ENCODE results near the gene GPR151.
"Not testable (repeated sequence)": the region's sequence is repeated elsewhere in the genome, so short reads cannot be mapped to it uniquely, and the experiment has no call there.

GPR151 gene

DNA sequence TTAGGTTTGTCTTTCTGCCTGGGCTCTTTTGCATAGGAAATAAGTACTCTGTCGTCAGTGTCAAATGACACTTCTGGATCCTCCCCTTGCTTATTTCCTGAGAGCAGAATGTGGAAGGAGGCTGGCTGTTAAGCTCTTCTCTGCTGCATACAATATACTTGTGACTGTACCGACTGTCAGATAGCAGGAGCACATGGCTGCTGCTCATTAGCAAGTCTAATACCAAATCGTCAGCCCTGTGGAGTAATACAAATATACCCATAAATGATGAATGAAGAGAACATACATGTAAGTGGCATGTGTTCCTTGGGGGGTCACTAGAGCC lies at the start of gene GPR151:
Gene GPR151, minus strand, starts transcription at position 40 of the 325 bp plus-strand sequence. CDS start 77 bp downstream, outside the sequence.
- no peak for DNase-seq

DNA sequence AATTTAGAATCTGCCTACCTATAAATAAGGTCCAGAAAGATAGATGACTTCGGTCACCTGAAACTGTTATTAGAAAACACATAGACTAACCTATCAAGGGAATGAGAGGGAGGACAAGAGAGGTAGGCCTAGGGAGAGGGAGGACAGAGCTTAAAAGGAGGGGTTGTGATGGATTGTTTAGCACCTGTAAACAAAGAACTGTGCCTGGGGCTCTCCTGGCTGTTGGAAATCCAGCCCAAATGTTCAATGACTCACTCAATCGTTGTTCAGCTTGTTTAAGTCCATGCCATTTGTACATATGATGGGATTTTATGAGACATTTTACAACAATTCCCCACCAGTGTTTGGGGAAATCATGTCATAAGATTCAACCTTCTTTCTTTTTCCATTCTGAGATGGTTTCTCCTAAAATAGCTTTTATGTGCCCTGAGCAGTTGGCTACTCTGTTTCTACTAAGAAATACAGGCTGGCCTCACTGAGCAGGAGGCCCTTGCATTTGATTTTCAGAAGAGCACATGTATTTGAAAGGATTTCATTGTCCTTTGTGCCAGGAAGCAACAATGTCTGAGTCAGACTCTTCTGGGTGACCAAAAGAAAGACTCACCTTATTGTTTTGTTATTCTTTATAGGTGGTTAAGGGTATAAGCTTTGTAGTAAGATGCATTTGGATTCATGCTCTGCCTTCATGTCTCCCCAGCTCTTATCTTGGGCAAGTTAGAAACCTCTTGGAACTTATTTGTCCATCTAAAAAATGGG lies 48.2 kb upstream of the GPR151 start:
- no peak for DNase-seq

DNA sequence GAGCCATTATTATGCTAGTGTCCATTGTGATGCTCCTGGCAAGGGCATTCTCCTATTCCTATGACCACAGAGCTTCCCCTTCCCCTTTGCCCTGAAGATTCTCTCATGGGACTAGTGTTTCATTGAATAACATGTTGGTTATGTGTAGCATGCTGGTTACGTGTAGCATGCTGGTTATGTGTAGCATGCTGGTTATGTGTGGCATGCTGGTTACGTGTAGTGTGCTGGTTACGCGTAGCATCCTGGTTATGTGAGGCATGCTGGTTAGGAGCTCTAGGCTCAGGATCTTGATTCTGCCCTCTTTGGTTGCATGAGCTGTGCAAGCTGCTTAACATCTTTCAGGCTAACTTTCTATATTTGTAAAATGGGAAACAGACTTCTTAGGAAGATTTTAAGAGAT lies 46.5 kb upstream of the GPR151 start:
- no peak for DNase-seq

DNA sequence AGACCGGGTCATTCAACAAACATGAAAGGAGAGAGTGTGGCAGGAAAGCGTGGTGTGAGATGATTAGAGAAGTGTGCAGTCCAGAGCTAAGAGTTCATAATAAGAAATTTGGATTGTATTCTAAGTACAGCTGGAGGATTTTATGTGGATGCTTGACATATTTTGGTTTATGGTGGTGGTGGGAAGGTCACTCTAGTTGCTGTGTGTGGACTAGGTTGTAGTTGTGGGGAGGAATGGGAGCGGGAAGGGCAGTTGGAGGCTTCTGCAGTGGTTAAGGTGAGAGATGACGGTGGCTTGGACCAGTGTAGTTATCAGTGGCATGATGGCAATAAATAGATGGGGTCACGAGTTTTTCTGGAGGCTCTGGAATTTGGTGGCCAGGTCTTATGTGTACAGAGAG lies 45.7 kb upstream of the GPR151 start:
- no peak for DNase-seq

DNA sequence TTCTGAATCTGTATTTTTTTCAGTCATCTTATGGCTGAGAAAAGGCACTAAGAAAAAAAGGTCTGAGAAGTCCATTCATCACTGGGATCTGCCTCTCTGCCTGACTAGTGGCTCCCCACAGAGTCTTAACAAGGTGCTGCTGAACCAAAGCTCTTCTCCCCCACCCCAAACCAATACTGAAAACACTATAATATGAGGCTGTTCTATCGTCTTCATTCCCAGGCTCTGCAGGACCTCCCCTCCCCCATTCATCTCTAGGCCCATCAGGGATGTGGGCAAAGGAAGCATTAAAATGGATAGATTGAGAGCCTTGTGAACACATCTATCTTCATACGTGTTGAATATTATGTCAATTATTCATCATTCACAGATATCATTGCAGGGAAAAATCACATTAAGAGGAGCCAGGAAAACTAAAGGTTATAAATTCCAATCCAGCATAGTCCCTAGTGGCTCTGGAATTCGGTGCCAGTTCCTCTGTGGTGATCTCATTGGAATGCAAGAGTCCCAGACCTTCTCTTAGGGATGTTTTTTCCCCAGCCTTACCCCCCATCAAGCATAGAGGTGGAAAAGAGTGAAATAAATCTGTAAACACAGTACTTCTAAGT lies 44.3 kb upstream of the GPR151 start:
- no peak for DNase-seq

DNA sequence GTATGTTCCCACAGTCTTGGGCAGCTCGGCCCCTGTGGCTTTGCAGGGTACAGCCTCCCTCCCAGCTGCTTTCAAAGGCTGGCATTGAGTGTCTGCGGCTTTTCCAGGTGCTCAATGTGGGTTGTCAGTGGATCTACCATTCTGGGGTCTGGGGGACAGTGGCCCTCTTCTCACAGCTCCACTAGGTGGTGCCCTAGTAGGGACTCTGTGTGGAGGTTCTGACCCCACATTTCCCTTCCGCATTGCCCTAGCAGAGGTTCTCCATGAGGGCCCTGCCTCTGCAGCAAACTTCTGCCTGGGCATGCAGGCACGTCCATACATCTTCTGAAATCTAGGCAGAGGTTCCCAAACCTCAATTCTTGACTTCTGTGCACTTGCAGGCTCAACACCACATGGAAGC lies 40.9 kb upstream of the GPR151 start:
- DNase-seq, result not testable (repeated sequence)

DNA sequence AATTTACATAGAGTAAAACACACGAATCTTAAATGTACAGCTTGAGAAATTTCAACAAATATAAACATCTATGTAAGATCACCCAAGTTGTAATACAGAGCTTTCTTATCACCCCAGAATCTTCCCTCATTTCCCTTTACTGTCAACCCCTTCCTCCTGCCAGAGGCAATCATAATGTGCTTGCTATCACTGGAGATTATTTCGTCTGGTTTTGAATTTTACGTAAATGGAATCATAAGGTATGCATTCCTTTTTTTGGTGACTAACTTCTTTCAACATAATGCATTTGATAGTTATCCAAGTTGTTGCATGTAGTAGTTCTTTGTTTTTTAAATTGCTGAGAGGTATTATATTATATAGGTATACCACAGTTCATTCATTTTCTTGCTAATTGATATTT lies 37.5 kb upstream of the GPR151 start:
- no peak for DNase-seq

DNA sequence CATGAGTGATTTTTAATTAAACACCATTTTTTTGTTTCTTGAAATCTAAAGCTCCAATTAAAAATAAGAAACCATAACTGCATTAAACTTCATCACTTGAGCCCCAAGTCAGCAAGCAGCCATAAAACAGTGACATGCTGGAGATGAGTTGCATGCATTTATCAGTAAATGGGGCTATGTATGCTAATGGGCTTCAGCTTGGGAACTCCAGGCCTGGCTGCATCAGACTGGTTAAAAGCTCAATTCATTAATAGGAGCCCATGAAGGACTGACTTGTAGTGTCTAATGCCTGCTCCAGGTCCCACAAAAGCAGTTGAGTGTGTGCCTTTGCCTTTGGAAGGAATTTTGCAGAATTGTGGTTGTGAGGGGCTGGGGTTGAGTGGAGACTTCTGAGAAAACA lies 33.6 kb upstream of the GPR151 start:
- DNase-seq, result no peak

DNA sequence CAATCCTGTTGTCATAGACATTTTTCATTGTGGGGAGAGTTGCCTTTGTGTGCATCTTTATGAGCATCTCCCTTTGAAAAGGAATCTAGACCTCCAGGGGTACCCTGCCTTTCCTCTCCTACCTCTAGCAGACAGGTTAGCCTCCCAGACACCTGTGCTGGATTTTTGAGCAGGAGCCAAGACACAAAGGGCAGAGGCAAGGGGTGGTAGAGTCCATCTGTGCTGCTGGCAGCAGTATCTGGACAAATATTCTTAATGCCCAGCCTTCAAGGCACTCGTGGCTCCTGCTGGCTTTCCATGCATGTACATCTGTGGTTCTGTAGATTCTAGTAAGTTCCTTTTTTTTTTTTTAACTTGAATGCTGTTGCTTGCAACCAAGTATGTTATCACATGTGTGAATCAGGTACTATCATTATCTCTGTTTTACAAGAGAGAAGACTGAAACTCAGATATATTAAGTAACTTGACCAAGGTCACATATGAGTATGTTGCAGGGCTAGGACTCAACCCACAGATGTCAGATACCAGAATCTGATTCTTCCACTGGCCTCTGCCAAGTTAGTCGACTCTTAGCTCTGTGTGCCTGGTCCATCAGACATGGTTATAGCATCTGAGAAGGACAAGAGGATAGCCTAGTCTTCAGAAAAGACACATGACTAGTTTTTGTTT lies 32.9 kb upstream of the GPR151 start:
- peak; percentile 41 for DNase-seq

DNA sequence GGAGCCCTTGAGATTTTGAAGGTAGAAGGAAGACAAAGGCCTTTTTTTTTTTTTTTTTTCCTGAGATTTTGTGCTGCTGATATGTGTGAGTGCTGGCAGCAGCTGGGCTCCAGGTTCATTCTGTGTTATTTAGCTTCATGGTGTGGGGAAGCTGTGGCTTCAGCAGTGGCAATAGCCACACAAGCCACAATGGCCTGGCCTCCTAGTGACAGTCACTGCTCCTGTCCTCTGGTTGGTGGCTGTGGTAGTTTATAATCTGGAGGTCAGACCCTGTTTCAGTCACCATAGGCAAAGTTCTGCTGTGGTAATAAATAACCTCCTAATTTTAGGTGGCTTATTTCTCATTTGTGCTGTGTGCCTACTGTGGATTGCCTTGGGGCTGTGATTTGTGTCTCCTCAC lies 28.2 kb upstream of the GPR151 start:
- no peak for DNase-seq

DNA sequence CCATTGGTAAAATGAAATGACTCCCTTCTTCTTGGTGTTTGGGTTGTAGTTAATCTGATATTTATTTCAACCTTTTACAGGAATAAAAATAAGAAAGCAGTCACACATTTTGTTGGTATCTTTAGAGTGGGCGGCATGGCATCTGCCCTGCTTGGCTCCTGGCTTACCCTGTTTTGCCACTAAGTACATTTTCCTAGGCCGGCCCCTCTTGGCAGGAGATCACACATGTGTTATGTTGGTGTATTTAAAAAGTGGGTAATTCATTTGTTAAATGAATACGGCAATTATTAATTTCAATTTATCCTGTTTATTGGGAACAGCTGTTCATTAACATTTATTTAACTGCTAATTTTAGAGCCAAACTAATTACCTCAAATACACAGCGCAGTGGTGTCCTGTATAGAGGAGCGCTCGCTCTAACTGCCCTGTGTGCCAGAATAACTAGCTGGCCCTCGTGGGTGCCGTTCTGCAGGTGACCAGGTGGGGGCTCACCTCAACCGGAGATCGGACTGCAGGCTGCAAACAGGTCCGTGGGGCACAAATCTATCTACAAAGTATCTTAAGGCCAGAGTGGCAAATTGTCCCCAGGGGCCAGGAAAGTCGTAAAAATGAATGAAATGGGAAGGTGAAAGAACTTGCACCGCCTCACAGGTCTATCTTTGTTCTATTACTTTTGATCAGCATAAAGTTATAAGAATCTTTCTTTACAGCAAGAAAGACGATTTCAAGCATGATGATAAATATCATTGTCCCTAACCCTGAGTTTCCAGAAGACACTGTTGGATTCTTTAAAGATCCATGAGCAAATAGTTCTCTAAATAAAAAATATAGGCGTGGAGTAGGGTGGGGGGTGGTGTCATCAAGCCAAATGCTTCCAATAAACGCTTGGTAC lies 26.2 kb upstream of the GPR151 start:
- DNase-seq, result peak; percentile 78

DNA sequence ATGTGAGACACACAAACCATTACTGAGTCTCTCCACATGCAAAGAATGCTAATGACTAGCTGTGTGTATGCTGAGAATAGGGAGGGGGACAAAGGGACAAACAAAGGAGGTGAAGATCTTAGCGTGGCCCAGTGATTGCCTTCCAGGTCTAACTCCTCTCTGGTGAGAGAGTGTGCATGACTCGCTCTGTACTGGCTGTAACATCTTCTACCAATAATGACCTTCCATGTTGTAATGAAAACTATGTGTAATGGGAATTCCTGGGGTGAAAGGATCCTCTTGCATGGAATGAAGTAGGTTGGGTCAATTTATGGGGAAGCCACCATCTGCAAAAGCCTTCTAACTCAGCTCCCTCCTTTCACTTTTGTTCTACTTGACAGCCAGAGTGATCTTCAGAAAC lies 24.4 kb upstream of the GPR151 start:
- no peak for DNase-seq

DNA sequence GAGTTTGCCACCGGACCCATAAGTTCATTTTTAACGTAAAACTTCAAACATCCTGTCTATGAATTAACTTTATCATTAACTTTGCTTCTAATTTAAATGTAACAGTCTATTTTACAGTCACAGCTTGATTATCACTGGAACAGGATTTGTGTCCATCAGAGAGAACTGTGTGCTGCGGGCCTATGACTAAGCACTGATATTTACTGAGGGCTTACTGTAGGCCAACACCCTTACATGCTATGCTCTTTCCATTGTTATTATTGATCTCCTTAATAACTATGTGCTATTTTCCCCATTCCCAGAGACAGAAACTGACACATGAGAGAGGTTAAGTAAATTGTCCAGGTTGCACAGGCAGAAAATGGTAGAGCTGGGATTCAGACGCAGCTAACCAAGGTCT lies 24.0 kb upstream of the GPR151 start:
- DNase-seq, result no peak

DNA sequence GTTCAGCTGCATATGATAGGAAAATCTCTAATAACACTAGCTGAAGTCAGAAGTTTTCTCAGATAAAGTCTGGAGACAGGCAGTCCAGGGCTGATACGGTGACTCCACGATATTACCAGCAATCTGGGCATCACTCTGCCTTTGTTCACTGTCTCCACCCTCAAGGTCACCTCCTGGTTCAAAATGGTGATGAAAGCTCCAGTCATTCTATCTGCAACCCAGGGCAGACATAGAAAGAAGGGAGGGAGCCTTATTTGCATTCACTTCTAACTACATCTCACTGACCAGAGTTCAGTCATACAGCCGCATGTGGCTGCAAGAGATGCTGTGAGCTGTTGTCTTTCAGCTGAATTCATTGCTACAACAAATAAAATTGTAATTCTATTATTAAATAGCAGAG lies 22.4 kb upstream of the GPR151 start:
- no peak for DNase-seq

DNA sequence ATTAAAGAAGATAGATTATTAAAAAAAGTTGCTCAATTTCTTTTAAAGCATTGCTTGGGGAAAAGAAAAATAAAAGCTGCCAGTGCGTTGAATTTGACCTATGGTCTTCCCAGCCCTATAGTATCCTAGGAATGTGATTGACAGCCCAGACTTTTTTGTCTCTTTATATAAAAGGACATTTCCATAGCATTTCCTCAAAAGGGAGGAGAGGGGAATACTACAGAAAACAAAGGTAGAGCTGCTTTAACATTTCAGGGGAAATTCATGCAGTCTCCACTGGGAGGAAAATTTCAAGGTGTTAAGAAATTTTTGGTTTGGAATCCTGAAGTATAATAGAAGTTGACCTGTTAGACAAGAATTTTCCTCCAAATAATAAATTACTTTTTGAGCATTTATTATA lies 17.9 kb upstream of the GPR151 start:
- no peak for DNase-seq

DNA sequence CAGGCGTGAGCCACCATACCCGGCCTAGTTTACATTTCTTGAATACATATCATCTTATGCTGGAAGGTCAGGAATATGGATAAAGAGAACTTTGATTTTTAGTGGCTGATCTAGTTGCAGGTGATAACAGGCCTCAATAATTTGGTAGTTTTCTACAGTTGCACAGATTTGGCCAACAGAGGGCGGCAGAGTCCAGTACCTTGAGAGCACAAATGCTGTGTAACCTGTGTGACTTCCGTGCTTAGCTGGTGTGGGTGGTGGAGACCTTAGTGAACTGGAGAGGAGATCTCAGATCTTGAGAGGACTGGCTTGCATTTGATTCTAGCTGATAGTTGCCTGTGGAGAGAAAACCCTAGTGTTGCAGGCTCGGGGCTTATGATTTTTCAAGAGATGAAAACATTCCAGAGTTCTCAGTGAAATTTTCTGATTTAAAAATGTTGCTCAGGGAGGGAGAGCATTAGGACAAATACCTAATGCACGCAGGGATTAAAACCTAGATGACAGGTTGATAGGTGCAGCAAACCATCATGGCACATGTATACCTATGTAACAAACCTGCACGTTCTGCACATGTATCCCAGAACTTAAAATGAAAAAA lies 17.4 kb upstream of the GPR151 start:
- peak; percentile 71 for DNase-seq

DNA sequence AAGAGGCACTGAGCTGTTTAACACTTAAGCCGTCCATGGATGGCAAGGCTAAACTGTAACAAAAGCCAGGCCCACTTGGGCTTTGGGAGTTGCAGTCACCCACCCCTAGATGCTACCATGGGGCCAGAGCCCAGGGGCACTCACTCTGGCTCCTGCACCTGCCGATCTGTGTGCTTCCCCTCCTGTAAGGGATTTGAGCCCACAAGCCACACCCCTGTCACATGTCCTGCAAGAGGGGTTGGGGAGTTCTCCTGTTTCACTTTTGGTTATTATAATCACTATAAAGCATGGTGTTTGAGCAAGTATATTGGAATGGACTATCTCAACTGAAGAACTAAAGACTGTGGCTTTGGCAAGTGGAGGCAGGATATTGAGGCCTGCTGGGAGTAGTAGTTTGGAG lies 14.0 kb upstream of the GPR151 start:
- DNase-seq, result no peak

DNA sequence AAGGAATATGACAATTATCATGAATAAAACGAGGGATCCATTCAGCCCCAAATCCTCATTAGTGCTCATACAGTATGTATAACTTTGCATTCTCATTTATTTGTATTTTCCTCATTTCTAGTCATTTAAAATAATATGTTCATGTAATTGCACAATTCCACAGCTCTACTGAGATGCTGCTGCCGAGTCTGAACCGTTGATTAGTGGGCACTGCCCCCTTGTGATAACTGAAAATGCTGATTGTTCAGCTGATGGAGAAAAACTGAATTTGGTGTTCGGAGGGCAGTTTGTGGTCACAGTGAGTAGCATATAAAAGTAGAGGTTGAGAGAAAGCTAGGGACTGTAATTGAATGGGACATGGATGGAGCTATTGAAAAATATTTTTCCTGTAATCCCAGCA lies 12.2 kb upstream of the GPR151 start:
- DNase-seq, result no peak

DNA sequence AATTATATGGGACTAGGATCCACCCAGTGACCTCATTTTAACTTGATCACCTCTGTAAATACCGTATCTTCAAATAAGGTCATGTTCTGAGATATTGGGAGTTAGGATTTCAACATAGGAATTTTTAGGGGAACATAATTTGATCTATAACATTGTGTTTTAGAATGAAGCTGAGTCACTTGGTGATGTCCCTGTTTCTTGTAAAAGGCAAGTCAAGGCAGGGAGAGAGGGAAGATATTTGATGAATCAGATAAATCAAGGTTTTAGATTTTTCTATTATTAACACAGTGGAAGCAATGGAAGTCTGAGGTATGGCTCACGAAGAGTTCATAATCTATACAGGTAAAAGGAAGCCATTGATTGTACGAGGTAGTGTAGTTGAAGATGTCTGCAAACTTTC lies 11.8 kb upstream of the GPR151 start:
- no peak for DNase-seq

DNA sequence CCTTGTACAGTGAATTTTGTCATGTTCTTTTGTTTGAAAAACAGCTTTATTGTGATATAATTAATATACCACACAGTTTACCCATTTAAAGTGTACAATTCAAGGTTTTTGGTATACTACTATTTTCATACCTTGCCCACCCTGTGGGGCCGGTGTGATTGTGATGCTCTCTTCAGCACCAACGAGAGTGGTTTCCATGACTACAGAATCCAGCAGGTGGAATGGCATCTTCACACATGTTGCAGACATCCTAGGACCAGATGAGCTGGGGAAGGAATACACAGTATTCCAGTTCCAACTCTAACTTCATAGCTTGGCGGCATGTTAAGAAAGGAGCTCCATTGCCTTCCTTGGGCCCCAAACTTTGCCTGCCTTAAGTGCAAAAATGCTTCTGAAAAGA lies 7.7 kb upstream of the GPR151 start:
- no peak for DNase-seq

DNA sequence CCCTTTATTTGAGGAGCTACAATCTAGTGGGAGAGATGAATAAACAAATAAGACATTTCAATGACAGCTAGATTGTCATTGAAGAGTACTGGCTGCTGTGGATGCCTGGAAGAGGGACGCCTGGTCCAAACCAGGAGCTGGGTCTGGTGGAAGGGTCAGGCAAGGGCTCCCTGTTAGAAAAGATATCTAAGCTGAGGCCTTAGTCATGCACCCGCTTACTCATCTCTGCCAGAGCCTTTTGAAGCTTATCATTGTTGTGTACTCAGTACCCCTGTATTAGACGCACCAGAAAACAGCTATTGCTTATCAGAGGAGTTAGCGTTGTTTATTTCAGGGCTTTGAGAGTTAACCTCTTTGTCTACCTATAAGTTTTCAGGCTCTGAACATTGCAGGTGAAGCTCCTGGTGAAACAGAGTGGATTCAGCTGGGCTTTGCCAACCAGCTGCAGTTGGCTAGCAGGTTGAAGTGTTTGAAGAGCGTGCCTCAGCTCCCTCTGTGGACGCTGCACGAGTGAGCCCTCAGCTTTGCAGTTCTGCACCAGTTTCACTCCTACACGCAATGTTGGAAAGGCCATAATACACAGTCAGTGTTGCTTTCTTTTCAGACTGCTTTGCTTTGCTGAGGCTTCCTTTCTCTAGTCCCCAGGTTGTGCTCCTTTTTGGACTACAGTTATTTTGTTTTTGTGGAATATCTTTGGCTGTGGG lies 5.6 kb upstream of the GPR151 start:
- DNase-seq, result no peak

DNA sequence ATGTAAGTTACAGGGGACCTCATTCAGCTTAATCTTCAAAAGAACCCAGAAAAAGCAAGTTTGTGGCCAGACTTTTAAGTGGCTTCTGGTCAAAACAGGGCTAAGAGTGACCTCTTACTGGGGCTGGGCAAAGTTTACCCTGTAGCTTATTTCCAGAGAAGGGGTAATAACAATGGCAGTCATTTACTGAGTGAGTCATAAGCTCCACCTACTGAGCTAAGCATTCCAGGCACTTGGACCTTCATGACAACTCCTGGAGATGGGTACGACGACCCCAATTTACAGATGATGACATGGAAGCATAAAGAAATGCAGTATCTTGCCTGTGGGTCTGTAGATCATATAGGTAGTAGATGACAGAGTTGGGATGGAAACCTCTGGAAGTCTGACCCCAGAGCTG lies 4.7 kb upstream of the GPR151 start:
- DNase-seq, result no peak
